ENCODE results near the gene TNFRSF13B.
"Not testable (repeated sequence)": the region's sequence is repeated elsewhere in the genome, so short reads cannot be mapped to it uniquely, and the experiment has no call there.

TNFRSF13B gene

GRCh38 chr17:16989230-16989952 is 17.5 kb upstream of the TNFRSF13B start:
- Histone ChIP-seq H3K4me3 (ENCODE audit: low read depth in 1 of 2, low read length in 2 of 2) (no peak overlapping the region), H3K27ac (ENCODE audit: low read length) (no peak overlapping the region), H3K27me3 (ENCODE audit: low read depth, low read length) (no peaks in the 10 kb centered on the region), H3K4me1 (ENCODE audit: control insufficient read depth in 1 of 2, insufficient read depth in 2 of 2, low read length in 2 of 2) (peaks cover 5 to 10% of the 10 kb centered on the region in 2 donors), H3K36me3 (ENCODE audit: control insufficient read depth in 1 of 2, insufficient read depth in 2 of 2, low read length in 2 of 2) (no peaks in the 10 kb centered on the region), H3K9me3 (ENCODE audit: control insufficient read depth in 1 of 2, low read length in 2 of 2) (no peaks in the 10 kb centered on the region)

GRCh38 chr17:16988749-16989229 is 16.9 kb upstream of the TNFRSF13B start:
- H3K4me1 ChIP-seq (ENCODE audit: control insufficient read depth in 1 of 2, insufficient read depth in 2 of 2, low read length in 2 of 2): peaks cover 5 to 10% of the 10 kb centered on the region in 2 donors
- no peaks in the 10 kb centered on the region for H3K9me3 ChIP-seq (ENCODE audit: control insufficient read depth in 1 of 2, low read length in 2 of 2)
- H3K27me3 ChIP-seq (ENCODE audit: low read depth, low read length): no peaks in the 10 kb centered on the region
- no peak overlapping the region for H3K27ac ChIP-seq (ENCODE audit: low read length)
- no peaks in the 10 kb centered on the region for H3K36me3 ChIP-seq (ENCODE audit: control insufficient read depth in 1 of 2, insufficient read depth in 2 of 2, low read length in 2 of 2)
- H3K4me3 ChIP-seq (ENCODE audit: low read depth in 1 of 2, low read length in 2 of 2): no peak overlapping the region

- no peaks in the 10 kb centered on the region for H3K9me3 ChIP-seq (ENCODE audit: control insufficient read depth in 1 of 2, low read length in 2 of 2)
- no peaks in the 10 kb centered on the region for H3K36me3 ChIP-seq (ENCODE audit: control insufficient read depth in 1 of 2, insufficient read depth in 2 of 2, low read length in 2 of 2)
- H3K4me3 ChIP-seq (ENCODE audit: low read depth in 1 of 2, low read length in 2 of 2): no peak overlapping the region
- peaks cover 5 to 10% of the 10 kb centered on the region in 2 donors for H3K4me1 ChIP-seq (ENCODE audit: control insufficient read depth in 1 of 2, insufficient read depth in 2 of 2, low read length in 2 of 2)
- H3K27ac ChIP-seq (ENCODE audit: low read length): no peak overlapping the region
- H3K27me3 ChIP-seq (ENCODE audit: low read depth, low read length): no peaks in the 10 kb centered on the region
Measured at GRCh38 chr17:16987830-16988601, 16.1 kb upstream of the TNFRSF13B start.

GRCh38 chr17:16987066-16987829 is 15.3 kb upstream of the TNFRSF13B start:
- peaks cover 5 to 10% of the 10 kb centered on the region in 2 donors for H3K4me1 ChIP-seq (ENCODE audit: control insufficient read depth in 1 of 2, insufficient read depth in 2 of 2, low read length in 2 of 2)
- no peaks in the 10 kb centered on the region for H3K36me3 ChIP-seq (ENCODE audit: control insufficient read depth in 1 of 2, insufficient read depth in 2 of 2, low read length in 2 of 2)
- H3K27me3 ChIP-seq (ENCODE audit: low read depth, low read length): no peaks in the 10 kb centered on the region
- no peak overlapping the region for H3K27ac ChIP-seq (ENCODE audit: low read length)
- no peaks in the 10 kb centered on the region for H3K9me3 ChIP-seq (ENCODE audit: control insufficient read depth in 1 of 2, low read length in 2 of 2)
- no peak overlapping the region for H3K4me3 ChIP-seq (ENCODE audit: low read depth in 1 of 2, low read length in 2 of 2)

DNA sequence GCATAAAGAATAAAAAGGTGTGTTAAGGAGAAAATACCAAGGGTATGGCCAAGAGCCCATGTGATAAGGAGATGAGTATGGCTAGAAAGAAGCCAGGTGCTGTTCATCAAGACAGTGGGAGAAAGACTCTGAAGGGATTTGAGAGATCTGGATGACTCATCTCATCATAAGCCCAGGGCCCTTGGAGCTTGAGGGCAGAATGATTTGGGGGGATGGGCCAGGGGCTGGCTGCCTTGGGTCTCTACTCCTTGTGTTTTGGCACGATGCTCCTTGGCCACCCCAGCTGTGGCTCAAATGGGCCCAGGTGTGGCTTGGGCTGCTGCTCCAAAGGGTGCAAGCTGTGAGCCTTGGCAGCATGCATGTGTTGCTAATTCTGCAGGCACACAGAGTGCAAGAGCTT is 14.5 kb upstream of the TNFRSF13B start:
- H3K27me3 ChIP-seq (ENCODE audit: low read depth, low read length): no peaks in the 10 kb centered on the region
- H3K4me1 ChIP-seq (ENCODE audit: control insufficient read depth in 1 of 2, insufficient read depth in 2 of 2, low read length in 2 of 2): peaks cover 5 to 10% of the 10 kb centered on the region in 2 donors
- H3K27ac ChIP-seq (ENCODE audit: low read length): no peak overlapping the region
- H3K4me3 ChIP-seq (ENCODE audit: low read depth in 1 of 2, low read length in 2 of 2): no peak overlapping the region
- H3K36me3 ChIP-seq (ENCODE audit: control insufficient read depth in 1 of 2, insufficient read depth in 2 of 2, low read length in 2 of 2): no peaks in the 10 kb centered on the region
- no peaks in the 10 kb centered on the region for H3K9me3 ChIP-seq (ENCODE audit: control insufficient read depth in 1 of 2, low read length in 2 of 2)

GRCh38 chr17:16981928-16982327 is 10.0 kb upstream of the TNFRSF13B start:
- H3K4me1 ChIP-seq (ENCODE audit: control insufficient read depth in 1 of 2, insufficient read depth in 2 of 2, low read length in 2 of 2): no peaks in the 10 kb centered on the region
- no peaks in the 10 kb centered on the region for H3K27me3 ChIP-seq (ENCODE audit: low read depth, low read length)
- no peaks in the 10 kb centered on the region for H3K36me3 ChIP-seq (ENCODE audit: control insufficient read depth in 1 of 2, insufficient read depth in 2 of 2, low read length in 2 of 2)
- H3K9me3 ChIP-seq (ENCODE audit: control insufficient read depth in 1 of 2, low read length in 2 of 2): no peaks in the 10 kb centered on the region
- H3K4me3 ChIP-seq (ENCODE audit: low read depth in 1 of 2, low read length in 2 of 2): no peak overlapping the region
- no peak overlapping the region for H3K27ac ChIP-seq (ENCODE audit: low read length)

DNA sequence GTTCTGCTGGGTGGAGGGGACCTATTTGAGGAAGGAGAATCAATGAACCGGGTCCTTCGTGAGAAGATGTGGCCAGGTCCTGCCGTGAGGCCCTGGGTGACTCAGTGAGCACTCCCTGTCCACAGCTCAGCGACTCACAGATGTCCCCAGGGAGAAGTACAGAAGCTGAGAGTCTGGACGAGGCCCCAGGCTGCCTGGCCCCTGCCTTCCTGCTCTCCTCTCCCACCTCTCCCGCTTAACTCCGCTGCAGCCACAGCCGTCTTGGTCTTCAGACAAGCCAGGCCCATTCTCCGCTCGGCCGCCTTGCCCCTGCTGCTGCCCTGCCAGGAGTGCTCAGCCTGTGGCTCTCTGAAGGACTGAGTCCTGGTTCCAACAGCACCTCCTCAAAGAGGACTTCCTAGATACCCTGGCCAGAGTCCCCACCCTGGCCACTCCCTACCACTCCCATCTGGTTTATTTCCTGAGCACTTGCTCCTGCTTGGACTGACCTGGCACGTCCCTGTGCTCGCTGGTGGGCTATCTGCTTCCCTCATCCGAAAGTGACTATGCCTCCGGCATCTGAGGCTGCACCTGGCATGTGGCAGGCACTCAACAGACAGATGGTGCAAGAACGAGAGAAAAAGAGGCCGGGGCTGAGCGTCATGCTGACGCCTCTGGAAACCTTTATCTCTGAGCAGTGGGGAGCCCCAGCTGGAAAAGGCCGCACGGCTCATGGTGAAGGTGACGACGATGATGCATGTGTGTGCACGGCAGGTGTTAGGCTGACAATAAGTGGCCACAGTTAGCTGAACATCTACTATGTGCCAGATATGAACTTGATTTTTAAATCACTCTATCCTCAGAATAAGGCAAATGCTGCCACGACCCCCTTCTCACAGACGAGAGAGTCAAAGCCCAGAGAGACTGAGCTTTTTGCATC is 9.2 kb upstream of the TNFRSF13B start:
- Histone ChIP-seq H3K9me3 (ENCODE audit: control insufficient read depth in 1 of 2, low read length in 2 of 2) (no peaks in the 10 kb centered on the region), H3K27ac (ENCODE audit: low read length) (no peak overlapping the region), H3K4me3 (ENCODE audit: low read depth in 1 of 2, low read length in 2 of 2) (no peak overlapping the region)

DNA sequence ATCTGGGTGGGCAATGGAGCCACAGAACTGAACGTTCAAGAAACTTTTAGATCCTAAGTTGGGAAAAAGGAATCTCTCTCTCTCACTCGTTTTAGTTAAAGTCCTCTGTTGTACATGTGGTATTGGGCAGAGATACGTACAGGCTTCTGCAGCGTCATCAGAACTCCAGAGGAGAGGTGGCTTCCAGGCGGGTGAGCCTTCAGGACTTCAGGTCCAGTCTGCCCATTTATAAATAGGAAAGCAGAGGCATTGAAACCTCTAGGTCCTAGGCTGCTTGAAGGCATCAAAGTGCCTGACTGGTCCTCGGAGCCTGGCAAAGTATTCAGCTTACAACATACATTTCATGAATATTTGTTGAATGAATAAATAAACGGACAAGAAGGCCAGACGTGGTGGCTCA is 8.1 kb upstream of the TNFRSF13B start:
- no peaks in the 10 kb centered on the region for H3K9me3 ChIP-seq (ENCODE audit: control insufficient read depth in 1 of 2, low read length in 2 of 2)
- no peak overlapping the region for H3K27ac ChIP-seq (ENCODE audit: low read length)
- no peaks in the 10 kb centered on the region for H3K36me3 ChIP-seq (ENCODE audit: control insufficient read depth in 1 of 2, insufficient read depth in 2 of 2, low read length in 2 of 2)
- no peaks in the 10 kb centered on the region for H3K4me1 ChIP-seq (ENCODE audit: control insufficient read depth in 1 of 2, insufficient read depth in 2 of 2, low read length in 2 of 2)
- H3K27me3 ChIP-seq (ENCODE audit: low read depth, low read length): no peaks in the 10 kb centered on the region
- H3K4me3 ChIP-seq (ENCODE audit: low read depth in 1 of 2, low read length in 2 of 2): no peak overlapping the region

More for the DNA sequence above, 9.2 kb upstream of the TNFRSF13B start:
- no peaks in the 10 kb centered on the region for H3K4me1 ChIP-seq (ENCODE audit: control insufficient read depth in 1 of 2, insufficient read depth in 2 of 2, low read length in 2 of 2)
- no peaks in the 10 kb centered on the region for H3K27me3 ChIP-seq (ENCODE audit: low read depth, low read length)
- no peaks in the 10 kb centered on the region for H3K36me3 ChIP-seq (ENCODE audit: control insufficient read depth in 1 of 2, insufficient read depth in 2 of 2, low read length in 2 of 2)

DNA sequence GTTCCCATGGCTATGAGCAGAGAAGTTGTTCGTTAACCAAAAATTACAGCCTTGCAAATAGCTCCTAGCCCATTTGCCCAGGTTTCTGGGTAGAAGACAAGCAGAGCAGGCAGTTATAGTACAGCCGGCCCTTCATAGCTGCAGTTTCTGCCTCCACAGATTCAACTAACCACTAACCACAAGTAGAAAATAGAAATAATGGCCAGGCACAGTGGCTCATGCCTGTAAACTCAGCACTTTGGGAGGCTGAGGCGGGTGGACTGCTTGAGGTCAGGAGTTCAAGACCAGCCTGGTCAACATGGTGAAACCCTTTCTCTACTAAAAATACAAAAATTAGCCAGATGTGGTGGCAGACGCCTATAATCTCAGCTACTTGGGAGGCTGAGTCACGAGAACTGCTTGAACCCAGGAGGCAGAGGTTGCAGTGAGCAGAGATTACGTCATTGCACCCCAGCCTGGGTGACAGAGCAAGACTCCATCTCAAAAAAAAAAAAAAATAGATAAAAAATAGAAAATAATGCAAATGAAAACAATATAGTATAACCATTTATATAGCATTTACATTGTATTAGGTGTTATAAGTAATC is 7.4 kb upstream of the TNFRSF13B start:
- not testable (repeated sequence) for H3K4me3 ChIP-seq (ENCODE audit: low read depth in 1 of 2, low read length in 2 of 2); H3K4me1 ChIP-seq (ENCODE audit: control insufficient read depth in 1 of 2, insufficient read depth in 2 of 2, low read length in 2 of 2); H3K36me3 ChIP-seq (ENCODE audit: control insufficient read depth in 1 of 2, insufficient read depth in 2 of 2, low read length in 2 of 2); H3K27ac ChIP-seq (ENCODE audit: low read length); H3K27me3 ChIP-seq (ENCODE audit: low read depth, low read length); H3K9me3 ChIP-seq (ENCODE audit: control insufficient read depth in 1 of 2, low read length in 2 of 2)

- H3K9me3 ChIP-seq (ENCODE audit: control insufficient read depth in 1 of 2, low read length in 2 of 2): no peaks in the 10 kb centered on the region
- H3K36me3 ChIP-seq (ENCODE audit: control insufficient read depth in 1 of 2, insufficient read depth in 2 of 2, low read length in 2 of 2): no peaks in the 10 kb centered on the region
- no peaks in the 10 kb centered on the region for H3K27me3 ChIP-seq (ENCODE audit: low read depth, low read length)
- H3K27ac ChIP-seq (ENCODE audit: low read length): no peak overlapping the region
- no peaks in the 10 kb centered on the region for H3K4me1 ChIP-seq (ENCODE audit: control insufficient read depth in 1 of 2, insufficient read depth in 2 of 2, low read length in 2 of 2)
- no peak overlapping the region for H3K4me3 ChIP-seq (ENCODE audit: low read depth in 1 of 2, low read length in 2 of 2)
Measured at GRCh38 chr17:16977932-16978331, 6.0 kb upstream of the TNFRSF13B start.
